ENCODE results near the gene BRPF1.

The BRPF1 gene

GRCh38 chr3:9731206-9732079, at the start of gene BRPF1:
Gene BRPF1, plus strand, starts transcription at chr3:9731735. Its CDS starts 2,406 bp downstream, at chr3:9734141.
- DNase-seq (ENCODE audit: low read depth, low spot score): peak; percentile 99

GRCh38 chr3:9682096-9682495, 49.4 kb upstream of the BRPF1 start:
- DNase-seq (ENCODE audit: low read depth, low spot score): no peak

GRCh38 chr3:9683426-9683825, 48.1 kb upstream of the BRPF1 start:
- DNase-seq (ENCODE audit: low read depth, low spot score): no peak

GRCh38 chr3:9685216-9686049, 46.1 kb upstream of the BRPF1 start:
- DNase-seq (ENCODE audit: low read depth, low spot score): no peak

- no peak for DNase-seq (ENCODE audit: low read depth, low spot score)
Observed at GRCh38 chr3:9686050-9686550, 45.4 kb upstream of the BRPF1 start.

- no peak for DNase-seq (ENCODE audit: low read depth, low spot score)
Observed at GRCh38 chr3:9686703-9687102, 44.8 kb upstream of the BRPF1 start.

- DNase-seq (ENCODE audit: low read depth, low spot score): no peak
Observed at GRCh38 chr3:9687514-9687913, 44.0 kb upstream of the BRPF1 start.

- DNase-seq (ENCODE audit: low read depth, low spot score): no peak
Observed at GRCh38 chr3:9688961-9689360, 42.6 kb upstream of the BRPF1 start.

GRCh38 chr3:9689757-9690156, 41.8 kb upstream of the BRPF1 start:
- DNase-seq (ENCODE audit: low read depth, low spot score): no peak

GRCh38 chr3:9690451-9691450, 40.8 kb upstream of the BRPF1 start:
- no peak for DNase-seq (ENCODE audit: low read depth, low spot score)

GRCh38 chr3:9691636-9692035, 39.9 kb upstream of the BRPF1 start:
- no peak for DNase-seq (ENCODE audit: low read depth, low spot score)

GRCh38 chr3:9692416-9692815, 39.1 kb upstream of the BRPF1 start:
- no peak for DNase-seq (ENCODE audit: low read depth, low spot score)

- DNase-seq (ENCODE audit: low read depth, low spot score): no peak
Observed at GRCh38 chr3:9695345-9695744, 36.2 kb upstream of the BRPF1 start.

- DNase-seq (ENCODE audit: low read depth, low spot score): no peak
Observed at GRCh38 chr3:9695746-9696145, 35.8 kb upstream of the BRPF1 start.

- DNase-seq (ENCODE audit: low read depth, low spot score): no peak
Observed at GRCh38 chr3:9696480-9697220, 34.9 kb upstream of the BRPF1 start.

GRCh38 chr3:9697892-9698291, 33.6 kb upstream of the BRPF1 start:
- DNase-seq (ENCODE audit: low read depth, low spot score): no peak

- no peak for DNase-seq (ENCODE audit: low read depth, low spot score)
Observed at GRCh38 chr3:9698293-9698692, 33.2 kb upstream of the BRPF1 start.

GRCh38 chr3:9700536-9700935, 31.0 kb upstream of the BRPF1 start:
- DNase-seq (ENCODE audit: low read depth, low spot score): no peak

GRCh38 chr3:9701006-9701405, 30.5 kb upstream of the BRPF1 start:
- DNase-seq (ENCODE audit: low read depth, low spot score): no peak

GRCh38 chr3:9701711-9702110, 29.8 kb upstream of the BRPF1 start:
- no peak for DNase-seq (ENCODE audit: low read depth, low spot score)

- no peak for DNase-seq (ENCODE audit: low read depth, low spot score)
Observed at GRCh38 chr3:9703240-9703639, 28.3 kb upstream of the BRPF1 start.
